NCI-H2196 treated with DMSO at 0.1 percent for 48 hours (cell line): Measurements from ENCODE around the gene ATP1A3.
"Not testable (repeated sequence)": the region's sequence is repeated elsewhere in the genome, so short reads cannot be mapped to it uniquely, and the experiment has no call there.

Source experiments
- DNase-seq: peaks from one replicate; lab custom pipeline; 2025; ENCODE audit not compliant: unreplicated experiment; lab: John Stamatoyannopoulos, UW

ATP1A3 gene

GRCh38 chr19:42012747-42013146 is 18.7 kb upstream of the ATP1A3 start:
- not testable (repeated sequence) for DNase-seq

GRCh38 chr19:42010245-42011126 is 16.5 kb upstream of the ATP1A3 start:
- no peak for DNase-seq

GRCh38 chr19:42006569-42006968 is 12.5 kb upstream of the ATP1A3 start:
- DNase-seq, result no peak

GRCh38 chr19:42005504-42005903 is 11.5 kb upstream of the ATP1A3 start:
- no peak for DNase-seq

- no peak for DNase-seq
These were observed 9.7 kb upstream of the ATP1A3 start for GRCh38 chr19:42003506-42004294.

GRCh38 chr19:41999878-42000208 is 5.8 kb upstream of the ATP1A3 start:
- DNase-seq, result no peak

- no peak for DNase-seq
These were observed 5.2 kb upstream of the ATP1A3 start for GRCh38 chr19:41999071-41999877.

- peak; percentile 41 for DNase-seq
These were observed 4.4 kb upstream of the ATP1A3 start for GRCh38 chr19:41998246-41999020.

GRCh38 chr19:41997851-41998229 is 3.8 kb upstream of the ATP1A3 start:
- DNase-seq, result no peak

- DNase-seq, result no peak
These were observed 3.3 kb upstream of the ATP1A3 start for GRCh38 chr19:41997121-41997850.

- DNase-seq, result peak; percentile 51
These were observed 2.1 kb upstream of the ATP1A3 start for GRCh38 chr19:41995959-41996797.

- DNase-seq, result no peak
These were observed 1.2 kb upstream of the ATP1A3 start for GRCh38 chr19:41994994-41995958.

- DNase-seq, result no peak
These were observed 516 bp upstream of the ATP1A3 start for GRCh38 chr19:41994521-41994971.

GRCh38 chr19:41991925-41992569 is 2.0 kb downstream of the ATP1A3 start:
- not testable (repeated sequence) for DNase-seq

GRCh38 chr19:41991025-41991424 is 3.0 kb downstream of the ATP1A3 start:
- DNase-seq, result no peak

- no peak for DNase-seq
These were observed 3.4 kb downstream of the ATP1A3 start for GRCh38 chr19:41990615-41991014.

- DNase-seq, result no peak
These were observed 4.0 kb downstream of the ATP1A3 start for GRCh38 chr19:41990028-41990427.
